Astrocyte of the spinal cord (primary cell): ENCODE measurements around the gene TAF3.

Experiments used
- DNase-seq: peaks from one replicate; pipeline ENCODE4 v3.0.0; 2011; ENCODE audit warnings: low read depth, low spot score
- H3K4me3 ChIP-seq: 2 replicates; pipeline ENCODE4 v1.5.1; 2011; ENCODE audit warnings: low read depth, mild to moderate bottlenecking, low read length, moderate library complexity
- in situ Hi-C: cut with HindIII; loops from 2 replicates; pipeline ENCODE4 v1.10.0; 2017; ENCODE audit warnings: low sequenced_read_pairs
- TF ChIP-seq, protein P1 (sequence below): IDR thresholded peaks from 2 replicates; pipeline ENCODE4 v1.5.1; 2012; ENCODE audit warnings: low read depth, mild to moderate bottlenecking, low read length, inconsistent platforms

The TAF3 gene

GRCh38 chr10:7787857-7788638 is 30.3 kb upstream of the TAF3 start, which contains the start of the genes ATP5F1C and KIN:
ATP5F1C (plus strand) TSS chr10:7788177; CDS start chr10:7788208, 31 bp downstream.
KIN (minus strand) TSS chr10:7787993; CDS start chr10:7787933, 60 bp downstream.
- in situ Hi-C loops: no loop called here
- TF ChIP-seq, protein P1, sequence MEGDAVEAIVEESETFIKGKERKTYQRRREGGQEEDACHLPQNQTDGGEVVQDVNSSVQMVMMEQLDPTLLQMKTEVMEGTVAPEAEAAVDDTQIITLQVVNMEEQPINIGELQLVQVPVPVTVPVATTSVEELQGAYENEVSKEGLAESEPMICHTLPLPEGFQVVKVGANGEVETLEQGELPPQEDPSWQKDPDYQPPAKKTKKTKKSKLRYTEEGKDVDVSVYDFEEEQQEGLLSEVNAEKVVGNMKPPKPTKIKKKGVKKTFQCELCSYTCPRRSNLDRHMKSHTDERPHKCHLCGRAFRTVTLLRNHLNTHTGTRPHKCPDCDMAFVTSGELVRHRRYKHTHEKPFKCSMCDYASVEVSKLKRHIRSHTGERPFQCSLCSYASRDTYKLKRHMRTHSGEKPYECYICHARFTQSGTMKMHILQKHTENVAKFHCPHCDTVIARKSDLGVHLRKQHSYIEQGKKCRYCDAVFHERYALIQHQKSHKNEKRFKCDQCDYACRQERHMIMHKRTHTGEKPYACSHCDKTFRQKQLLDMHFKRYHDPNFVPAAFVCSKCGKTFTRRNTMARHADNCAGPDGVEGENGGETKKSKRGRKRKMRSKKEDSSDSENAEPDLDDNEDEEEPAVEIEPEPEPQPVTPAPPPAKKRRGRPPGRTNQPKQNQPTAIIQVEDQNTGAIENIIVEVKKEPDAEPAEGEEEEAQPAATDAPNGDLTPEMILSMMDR: no peak
- peak within 1 kb of the TSS; percentile 99 for H3K4me3 ChIP-seq
- peak; percentile 97 for DNase-seq

GRCh38 chr10:7788639-7789286 is 29.5 kb upstream of the TAF3 start:
- TF ChIP-seq, protein P1: no peak
- in situ Hi-C loops: no loop called here

DNA sequence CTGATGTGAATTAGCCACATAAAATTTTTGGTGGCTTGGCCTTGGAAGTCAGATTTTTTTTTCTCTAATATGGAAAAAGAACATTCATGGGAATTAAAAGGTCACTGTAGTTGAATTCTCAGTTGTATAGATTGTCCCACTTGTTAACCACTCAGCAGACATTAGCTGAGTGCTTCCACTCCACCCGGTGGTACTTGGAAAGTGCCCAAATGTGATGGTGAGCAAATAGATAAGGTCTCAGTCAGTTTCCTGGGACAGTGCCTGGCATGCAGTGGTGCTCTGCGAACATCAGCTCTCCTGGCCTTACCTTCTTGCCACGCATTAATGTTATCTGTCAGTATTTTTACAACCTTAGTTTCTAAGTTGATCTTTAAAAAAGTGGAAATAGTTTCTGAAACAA is 28.9 kb upstream of the TAF3 start:
- in situ Hi-C loops: no loop called here
- H3K4me3 ChIP-seq: peak overlapping the region; percentile 99
- DNase-seq: peak; percentile 16
- TF ChIP-seq, protein P1: no peak

More at GRCh38 chr10:7788639-7789286, 29.5 kb upstream of the TAF3 start:
- peak overlapping the region; percentile 99 for H3K4me3 ChIP-seq
- DNase-seq: peak; percentile 17

DNA sequence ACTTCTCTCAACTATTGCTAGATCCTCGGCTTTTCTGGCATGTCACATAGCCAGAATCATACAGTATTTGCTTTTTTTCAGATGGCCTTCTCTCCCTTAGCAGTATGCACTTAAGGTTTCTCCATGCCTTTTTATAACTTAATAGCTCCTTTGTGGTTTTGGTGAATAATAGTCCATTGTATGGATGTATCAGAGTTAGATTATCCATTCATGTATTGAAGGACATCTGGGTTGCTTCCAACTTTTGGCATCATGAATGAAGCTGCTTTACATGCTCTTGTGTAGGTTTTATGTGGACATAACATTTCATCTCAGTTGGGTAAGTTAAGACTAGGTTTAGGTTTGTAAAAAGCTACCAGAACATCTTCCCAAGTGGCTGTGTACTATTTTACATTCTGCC is 25.8 kb upstream of the TAF3 start:
- TF ChIP-seq, protein P1: no peak
- DNase-seq: no peak
- H3K4me3 ChIP-seq: no peak overlapping the region
- in situ Hi-C loops: no loop called here

- H3K4me3 ChIP-seq: no peak overlapping the region
- in situ Hi-C loops: no loop called here
- no peak for DNase-seq
Measured at GRCh38 chr10:7794251-7795026, 23.9 kb upstream of the TAF3 start.

GRCh38 chr10:7795605-7796004 is 22.7 kb upstream of the TAF3 start:
- H3K4me3 ChIP-seq: no peak overlapping the region
- DNase-seq: peak; percentile 26
- TF ChIP-seq, protein P1: no peak
- in situ Hi-C loops: no loop called here

More at GRCh38 chr10:7794251-7795026, 23.9 kb upstream of the TAF3 start:
- TF ChIP-seq, protein P1: no peak
